ENCODE measurements around the gene KAZN.

DNA sequence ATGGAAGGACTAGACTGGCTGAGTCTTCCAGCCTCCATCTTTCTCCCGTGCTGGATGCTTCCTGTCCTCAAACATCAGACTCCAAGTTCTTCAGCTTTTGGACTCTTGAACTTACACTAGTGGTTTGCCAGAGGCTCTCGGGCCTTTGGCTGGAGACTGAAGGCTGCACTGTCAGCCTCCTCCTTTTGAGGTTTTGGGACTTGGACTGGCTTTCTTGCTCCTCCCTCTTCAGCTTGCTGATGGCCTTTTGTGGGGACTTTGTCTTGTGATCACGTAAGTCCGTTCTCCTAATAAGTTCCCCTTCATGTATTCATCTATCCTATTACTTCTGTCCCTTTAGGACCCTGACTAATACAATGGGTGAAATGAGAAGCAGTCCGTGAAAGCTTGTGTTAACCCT is 196.4 kb downstream of the KAZN start:
- TF ChIP-seq, protein P1, sequence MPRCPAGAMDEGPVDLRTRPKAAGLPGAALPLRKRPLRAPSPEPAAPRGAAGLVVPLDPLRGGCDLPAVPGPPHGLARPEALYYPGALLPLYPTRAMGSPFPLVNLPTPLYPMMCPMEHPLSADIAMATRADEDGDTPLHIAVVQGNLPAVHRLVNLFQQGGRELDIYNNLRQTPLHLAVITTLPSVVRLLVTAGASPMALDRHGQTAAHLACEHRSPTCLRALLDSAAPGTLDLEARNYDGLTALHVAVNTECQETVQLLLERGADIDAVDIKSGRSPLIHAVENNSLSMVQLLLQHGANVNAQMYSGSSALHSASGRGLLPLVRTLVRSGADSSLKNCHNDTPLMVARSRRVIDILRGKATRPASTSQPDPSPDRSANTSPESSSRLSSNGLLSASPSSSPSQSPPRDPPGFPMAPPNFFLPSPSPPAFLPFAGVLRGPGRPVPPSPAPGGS (IDR thresholded peaks at IDR 0.05) = no peak
- TF ChIP-seq EP300 (IDR thresholded peaks at IDR 0.05) (no peak), KDM5A (IDR thresholded peaks at IDR 0.05) (no peak), POLR2A (IDR thresholded peaks at IDR 0.05; ENCODE audit: low read length) (no peak), MAZ (IDR thresholded peaks at IDR 0.05; ENCODE audit: borderline replicate concordance, low read depth, low read length) (no peak), MYC (IDR thresholded peaks at IDR 0.05; ENCODE audit: borderline replicate concordance, low read length) (no peak), JUN (IDR thresholded peaks at IDR 0.05) (no peak), NFE2L2 (conservative IDR thresholded peaks at IDR 0.05; ENCODE audit: low read length) (no peak)
- TF ChIP-seq, protein P2, sequence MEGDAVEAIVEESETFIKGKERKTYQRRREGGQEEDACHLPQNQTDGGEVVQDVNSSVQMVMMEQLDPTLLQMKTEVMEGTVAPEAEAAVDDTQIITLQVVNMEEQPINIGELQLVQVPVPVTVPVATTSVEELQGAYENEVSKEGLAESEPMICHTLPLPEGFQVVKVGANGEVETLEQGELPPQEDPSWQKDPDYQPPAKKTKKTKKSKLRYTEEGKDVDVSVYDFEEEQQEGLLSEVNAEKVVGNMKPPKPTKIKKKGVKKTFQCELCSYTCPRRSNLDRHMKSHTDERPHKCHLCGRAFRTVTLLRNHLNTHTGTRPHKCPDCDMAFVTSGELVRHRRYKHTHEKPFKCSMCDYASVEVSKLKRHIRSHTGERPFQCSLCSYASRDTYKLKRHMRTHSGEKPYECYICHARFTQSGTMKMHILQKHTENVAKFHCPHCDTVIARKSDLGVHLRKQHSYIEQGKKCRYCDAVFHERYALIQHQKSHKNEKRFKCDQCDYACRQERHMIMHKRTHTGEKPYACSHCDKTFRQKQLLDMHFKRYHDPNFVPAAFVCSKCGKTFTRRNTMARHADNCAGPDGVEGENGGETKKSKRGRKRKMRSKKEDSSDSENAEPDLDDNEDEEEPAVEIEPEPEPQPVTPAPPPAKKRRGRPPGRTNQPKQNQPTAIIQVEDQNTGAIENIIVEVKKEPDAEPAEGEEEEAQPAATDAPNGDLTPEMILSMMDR (IDR thresholded peaks at IDR 0.05) = no peak

Data from A549 (cell line).